ENCODE measurements around the gene CCL19. TPM values are rescaled to one million over a fixed set of nuclear protein-coding genes. Genes with fewer than 3 reads are reported as not detected.

Gene CCL19
- total and polyA plus RNA-seq, 2 of the 8 experiments (the other 6 are each of a cell fraction or from before 2014, with no cell fraction given) = not detected

GRCh38 chr9:34642679-34643078, 48.4 kb downstream of the CCL19 start:
- Histone ChIP-seq H4K20me1 (replicated peaks in 1 of 2; ENCODE audit: control insufficient read depth in 1 of 2, insufficient read depth in 2 of 2, low read length in 2 of 2) (peaks cover 2 to 8% of the 10 kb centered on the region in 2 experiments), H2BK15ac (ENCODE audit: low read length) (no peak overlapping the region), H3K56ac (replicated peaks; ENCODE audit: insufficient read length, low read depth, low read length) (no peak overlapping the region), H4K91ac (replicated peaks; ENCODE audit: insufficient read length, low read length) (no peak overlapping the region), H3K23me2 (ENCODE audit: low read depth, low read length) (peaks cover 11% of the 10 kb centered on the region; the same call in 1 of the 2 replicates), H3K4me2 (ENCODE audit: insufficient read depth in 1 of 2, low read depth in 2 of 2, low read length in 2 of 2) (no peak overlapping the region), H3K79me1 (ENCODE audit: low read depth, low read length) (peaks cover 4% of the 10 kb centered on the region; the same call in 1 of the 2 replicates), H4K8ac (ENCODE audit: extremely low read depth, insufficient read depth, low read length) (no peak overlapping the region), H2AFZ (ENCODE audit: low read length) (no peak overlapping the region), H2BK120ac (replicated peaks; ENCODE audit: low read depth, low read length) (no peak overlapping the region), H3K4me1 (replicated peaks in 1 of 4; ENCODE audit: control insufficient read depth in 3 of 4, insufficient read depth in 4 of 4, low read length in 3 of 4) (peaks cover 7 to 21% (median 13%) of the 10 kb centered on the region in 4 experiments), H2BK5ac (ENCODE audit: low read depth, low read length) (no peak overlapping the region), H3K36me3 (ENCODE audit: control insufficient read depth in 2 of 4, insufficient read depth in 4 of 4, low read length in 3 of 4) (no peaks in the 10 kb centered on the region; a peak in 1 of 8 replicates), H2BK12ac (ENCODE audit: low read depth, low read length) (no peak overlapping the region), H2AK5ac (ENCODE audit: low read depth, low read length) (no peak overlapping the region), H3K23ac (ENCODE audit: insufficient read length) (no peak overlapping the region), H3K4me3 (ENCODE audit: extremely low read depth in 1 of 4, insufficient read depth in 2 of 4, low read depth in 3 of 4, low read length in 4 of 4) (no peak overlapping the region), H3K9me3 (ENCODE audit: insufficient read depth in 2 of 2, low read depth in 1 of 2, low read length in 1 of 2) (no peaks in the 10 kb centered on the region), H4K5ac (ENCODE audit: insufficient read length, low read depth, low read length) (no peak overlapping the region), H3K18ac (ENCODE audit: extremely low read depth, low read length) (no peak overlapping the region), H3K4ac (replicated peaks; ENCODE audit: insufficient read length, low read depth, low read length) (no peak overlapping the region), H3K9ac (replicated peaks in 1 of 4; ENCODE audit: extremely low read depth in 1 of 4, low read depth in 3 of 4, low read length in 3 of 4) (no peak overlapping the region), H2BK20ac (ENCODE audit: low read length) (no peak overlapping the region), H3K79me2 (ENCODE audit: control insufficient read depth in 1 of 2, insufficient read depth in 2 of 2, low read length in 2 of 2) (peaks cover 0 to 4% of the 10 kb centered on the region in 2 experiments; a peak in 1 of 4 replicates), H3K27me3 (replicated peaks in 1 of 4; ENCODE audit: control insufficient read depth in 3 of 4, extremely low read depth in 1 of 4, insufficient read depth in 3 of 4, low read length in 3 of 4) (no peaks in the 10 kb centered on the region; a peak in 1 of 7 replicates), H3K27ac (ENCODE audit: low read depth, low read length) (no peak overlapping the region), H3K14ac (ENCODE audit: insufficient read length) (no peak overlapping the region)
- 85% methylated on average over 1 of the region's 1 CpG; no CpG with 5 or more reads in 1 of the 2 experiments for whole genome bisulfite sequencing, 2 experiments (ENCODE audit: extremely low coverage in 1 of 2, insufficient coverage in 1 of 2, insufficient read length in 1 of 2, insufficient replicate concordance in 2 of 2, low coverage in 1 of 2, low lambda C conversion rate in 2 of 2, missing lambda C conversion rate in 1 of 2)
- CTCF ChIA-PET (ENCODE audit: partially characterized antibody) = interaction anchor here (0.8 to 18.5 kb wide), 6 partner anchors 6 to 81 kb away, joined by 3 to 401 read pairs (median 57); partner anchors contain the start of genes CCL27, IL11RA, RPP25L and SIGMAR1
- no peak for DNase-seq (ENCODE audit: low read depth in 1 of 2, low spot score in 2 of 2)
- POLR2A ChIA-PET (ENCODE audit: partially characterized antibody) = interaction anchor here (1.2 kb wide), 1 partner anchor 11 kb away, joined by 3 read pairs; no protein-coding TSS in a partner anchor
- FAIRE-seq = no peak
- no peak for TF ChIP-seq CREB1 (IDR thresholded peaks at IDR 0.05)
